GM19240 (cell line): Measurements from ENCODE around the gene EPB41L4A.

ENCODE experiments used
- DNase-seq: peaks from one replicate; pipeline ENCODE4 v3.0.0; 2011; ENCODE audit warnings: low spot score; ENCODE audit not compliant: insufficient read length

The EPB41L4A gene

GRCh38 chr5:112355058-112355685 is 63.9 kb downstream of the EPB41L4A start:
- no peak for DNase-seq

GRCh38 chr5:112353678-112354077 is 65.4 kb downstream of the EPB41L4A start:
- DNase-seq, result no peak

GRCh38 chr5:112351225-112351624 is 67.9 kb downstream of the EPB41L4A start:
- no peak for DNase-seq

GRCh38 chr5:112350626-112351025 is 68.5 kb downstream of the EPB41L4A start:
- DNase-seq, result no peak

GRCh38 chr5:112349371-112349770 is 69.7 kb downstream of the EPB41L4A start:
- no peak for DNase-seq

GRCh38 chr5:112348915-112349314 is 70.2 kb downstream of the EPB41L4A start:
- no peak for DNase-seq

GRCh38 chr5:112348387-112348786 is 70.7 kb downstream of the EPB41L4A start:
- no peak for DNase-seq

- no peak for DNase-seq
These were observed 72.5 kb downstream of the EPB41L4A start for GRCh38 chr5:112346411-112347044.

- no peak for DNase-seq
These were observed 74.5 kb downstream of the EPB41L4A start for GRCh38 chr5:112344540-112344939.

- no peak for DNase-seq
These were observed 76.7 kb downstream of the EPB41L4A start for GRCh38 chr5:112342389-112342788.

- DNase-seq, result no peak
These were observed 79.3 kb downstream of the EPB41L4A start for GRCh38 chr5:112339761-112340160.

GRCh38 chr5:112338681-112339337 is 80.3 kb downstream of the EPB41L4A start:
- no peak for DNase-seq

GRCh38 chr5:112333331-112333781 is 85.7 kb downstream of the EPB41L4A start:
- DNase-seq, result no peak

GRCh38 chr5:112331892-112332291 is 87.2 kb downstream of the EPB41L4A start:
- no peak for DNase-seq

- peak; percentile 41 for DNase-seq
These were observed 89.5 kb downstream of the EPB41L4A start for GRCh38 chr5:112329419-112330090.

GRCh38 chr5:112323166-112323565 is 95.9 kb downstream of the EPB41L4A start:
- DNase-seq, result no peak

- DNase-seq, result no peak
These were observed 98.7 kb downstream of the EPB41L4A start for GRCh38 chr5:112320408-112320807.

- DNase-seq, result no peak
These were observed 100.7 kb downstream of the EPB41L4A start for GRCh38 chr5:112318346-112318745.

GRCh38 chr5:112317866-112318265 is 101.2 kb downstream of the EPB41L4A start:
- no peak for DNase-seq

GRCh38 chr5:112316731-112317130 is 102.3 kb downstream of the EPB41L4A start:
- DNase-seq, result no peak

- DNase-seq, result no peak
These were observed 103.1 kb downstream of the EPB41L4A start for GRCh38 chr5:112316006-112316405.
